Mesodermal cell (in vitro differentiated cells): Measurements from ENCODE around the gene ENTPD2.
"Not testable (repeated sequence)": the region's sequence is repeated elsewhere in the genome, so short reads cannot be mapped to it uniquely, and the experiment has no call there.

Source experiments
- H3K27ac ChIP-seq: 2 replicates; pipeline ENCODE4 v1.7.0; 2013; ENCODE audit warnings: mild to moderate bottlenecking, low read depth, low read length, moderate library complexity; ENCODE audit not compliant: severe bottlenecking
- H3K36me3 ChIP-seq: 2 replicates; pipeline ENCODE4 v1.7.1; 2013; ENCODE audit warnings: mild to moderate bottlenecking, low read length, moderate library complexity; ENCODE audit not compliant: control insufficient read depth, insufficient read depth
- H3K4me1 ChIP-seq: one replicate; pipeline ENCODE4 v1.7.1; 2013; ENCODE audit warnings: mild to moderate bottlenecking, low read length; ENCODE audit not compliant: insufficient read depth, control insufficient read depth, poor library complexity, severe bottlenecking
- H3K4me3 ChIP-seq: 2 replicates; pipeline ENCODE4 v1.7.0; 2013; ENCODE audit warnings: low read length, control low read depth, mild to moderate bottlenecking; ENCODE audit not compliant: insufficient read depth, poor library complexity, severe bottlenecking; ENCODE audit errors: extremely low read depth
- H3K9me3 ChIP-seq: 2 replicates; pipeline ENCODE4 v1.7.1; 2013; ENCODE audit warnings: mild to moderate bottlenecking, low read length, moderate library complexity; ENCODE audit not compliant: control insufficient read depth
- WGBS, 2 experiments: methylation state at CpG; one replicate each; pipeline ENCODE4 v1.1.5; 2013; ENCODE audit warnings: missing lambda C conversion rate in 2 of 2; ENCODE audit not compliant: insufficient coverage in 2 of 2; 5-methylcytosine and 5-hydroxymethylcytosine counted together

ENTPD2 gene

GRCh38 chr9:137040568-137040967 is 13.3 kb downstream of the ENTPD2 start:
- H3K4me3 ChIP-seq = no peak overlapping the region

GRCh38 chr9:137039611-137040366 is 14.1 kb downstream of the ENTPD2 start:
- 98% methylated on average over 14 to 22 of the region's 32 CpGs for WGBS, 2 experiments
- Histone ChIP-seq H3K36me3 (peaks cover 14% of the 10 kb centered on the region), H3K9me3 (no peaks in the 10 kb centered on the region), H3K4me3 (no peak overlapping the region), H3K4me1 (no peaks in the 10 kb centered on the region), H3K27ac (no peak overlapping the region)

More at GRCh38 chr9:137040568-137040967, 13.3 kb downstream of the ENTPD2 start:
- H3K36me3 ChIP-seq = peaks cover 14% of the 10 kb centered on the region
- H3K4me1 ChIP-seq = no peaks in the 10 kb centered on the region
- 87 to 94% methylated on average over 12 to 23 of the region's 23 CpGs for WGBS, 2 experiments
- H3K9me3 ChIP-seq = no peaks in the 10 kb centered on the region
- H3K27ac ChIP-seq = no peak overlapping the region

- H3K9me3 ChIP-seq = no peaks in the 10 kb centered on the region
- H3K27ac ChIP-seq = no peak overlapping the region
- H3K4me3 ChIP-seq = no peak overlapping the region
- 96 to 97% methylated on average over 4 to 5 of the region's 9 CpGs for WGBS, 2 experiments
- peaks cover 14% of the 10 kb centered on the region for H3K36me3 ChIP-seq
- H3K4me1 ChIP-seq = no peaks in the 10 kb centered on the region
These were observed 14.9 kb downstream of the ENTPD2 start for GRCh38 chr9:137038916-137039315.

GRCh38 chr9:137037483-137037882 is 16.4 kb downstream of the ENTPD2 start:
- 92 to 96% methylated on average over 5 to 8 of the region's 10 CpGs for WGBS, 2 experiments

GRCh38 chr9:137037035-137037434 is 16.8 kb downstream of the ENTPD2 start:
- no peaks in the 10 kb centered on the region for H3K9me3 ChIP-seq
- WGBS, 2 experiments = 89 to 92% methylated on average over 8 of the region's 13 CpGs
- peaks cover 14% of the 10 kb centered on the region for H3K36me3 ChIP-seq
- no peaks in the 10 kb centered on the region for H3K4me1 ChIP-seq
- H3K27ac ChIP-seq = no peak overlapping the region
- H3K4me3 ChIP-seq = no peak overlapping the region

More at GRCh38 chr9:137037483-137037882, 16.4 kb downstream of the ENTPD2 start:
- Histone ChIP-seq H3K9me3 (no peaks in the 10 kb centered on the region), H3K36me3 (peaks cover 14% of the 10 kb centered on the region), H3K4me3 (no peak overlapping the region), H3K4me1 (no peaks in the 10 kb centered on the region), H3K27ac (no peak overlapping the region)

GRCh38 chr9:137035937-137036336 is 17.9 kb downstream of the ENTPD2 start:
- Histone ChIP-seq H3K27ac (no peak overlapping the region), H3K4me1 (no peaks in the 10 kb centered on the region), H3K36me3 (peaks cover 14% of the 10 kb centered on the region), H3K9me3 (no peaks in the 10 kb centered on the region), H3K4me3 (no peak overlapping the region)
- WGBS, 2 experiments = 78 to 79% methylated on average over 7 to 8 of the region's 8 CpGs

GRCh38 chr9:137035507-137035834 is 18.4 kb downstream of the ENTPD2 start:
- 37 to 52% methylated on average over 4 to 6 of the region's 9 CpGs for WGBS, 2 experiments
- Histone ChIP-seq H3K36me3 (peaks cover 14% of the 10 kb centered on the region), H3K4me1 (no peaks in the 10 kb centered on the region), H3K4me3 (no peak overlapping the region), H3K27ac (no peak overlapping the region), H3K9me3 (no peaks in the 10 kb centered on the region)

- H3K27ac ChIP-seq = no peak overlapping the region
- peaks cover 14% of the 10 kb centered on the region for H3K36me3 ChIP-seq
- WGBS, 2 experiments = 22 to 33% methylated on average over 13 to 20 of the region's 24 CpGs
- no peaks in the 10 kb centered on the region for H3K9me3 ChIP-seq
- H3K4me1 ChIP-seq = no peaks in the 10 kb centered on the region
- no peak overlapping the region for H3K4me3 ChIP-seq
These were observed 19.0 kb downstream of the ENTPD2 start for GRCh38 chr9:137034709-137035506.

GRCh38 chr9:137034039-137034708 is 19.7 kb downstream of the ENTPD2 start:
- Histone ChIP-seq H3K9me3 (no peaks in the 10 kb centered on the region), H3K4me1 (no peaks in the 10 kb centered on the region), H3K27ac (no peak overlapping the region), H3K36me3 (peaks cover 7% of the 10 kb centered on the region), H3K4me3 (no peak overlapping the region)
- 76 to 84% methylated on average over 7 to 10 of the region's 15 CpGs for WGBS, 2 experiments

- 100% methylated on average over 1 to 3 of the region's 5 CpGs for WGBS, 2 experiments
- not testable (repeated sequence) for H3K4me3 ChIP-seq, H3K36me3 ChIP-seq, H3K27ac ChIP-seq, H3K4me1 ChIP-seq, H3K9me3 ChIP-seq
These were observed 20.4 kb downstream of the ENTPD2 start for GRCh38 chr9:137033481-137033880.
